ENCODE data around the gene BLACAT1.
A peak's percentile ranks its signal among the peaks of the same experiment; 100 is the strongest.

BLACAT1 gene

DNA sequence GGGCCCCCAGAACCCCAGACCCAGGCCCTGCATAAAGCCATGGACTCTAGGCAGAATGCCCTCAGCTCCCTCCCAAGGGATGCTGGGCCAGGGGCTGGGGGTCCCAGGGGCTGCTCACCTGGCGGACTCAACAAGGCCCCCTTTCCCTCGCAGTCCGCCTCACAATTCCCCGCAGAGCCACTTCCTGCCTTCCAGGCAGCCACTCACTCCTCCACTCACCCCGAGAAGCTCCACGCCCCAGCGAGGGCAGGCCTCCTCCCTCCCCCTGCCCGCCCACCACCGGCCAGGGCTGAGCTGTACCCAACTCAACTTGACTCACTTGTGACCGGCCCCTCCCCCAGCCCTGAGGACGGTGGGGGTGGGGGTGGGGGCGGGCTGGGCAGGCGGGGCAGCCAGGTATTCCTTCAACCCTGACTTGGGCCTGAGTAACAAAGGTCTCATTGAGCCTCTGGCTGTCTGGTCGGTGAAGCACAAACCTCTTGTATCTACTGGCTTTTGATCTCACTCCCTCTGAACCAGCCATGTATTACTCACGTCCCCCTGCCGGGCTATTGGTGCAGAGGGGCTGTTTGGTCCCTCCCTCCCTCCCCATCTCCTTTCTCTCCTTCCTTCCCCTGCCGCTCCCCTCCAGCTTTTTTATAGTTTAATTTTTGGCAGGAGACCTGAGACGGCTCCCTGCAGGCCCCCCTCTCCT, 5.9 kb downstream of the BLACAT1 start:
- no peak for TF ChIP-seq ZC3H10 (CRISPR knock-in tag; IDR thresholded peaks at IDR 0.05)
- no peak for TF ChIP-seq ZNF565 (CRISPR knock-in tag; conservative IDR thresholded peaks at IDR 0.05; ENCODE audit: low read depth)
- TF ChIP-seq CSDC2 (CRISPR knock-in tag; IDR thresholded peaks at IDR 0.05) = no peak
- TF ChIP-seq ESRRG (CRISPR knock-in tag; IDR thresholded peaks at IDR 0.05) = no peak
- no peak for TF ChIP-seq TOX (CRISPR knock-in tag; IDR thresholded peaks at IDR 0.05; ENCODE audit: borderline replicate concordance)
- TF ChIP-seq ZFP3 (CRISPR knock-in tag; IDR thresholded peaks at IDR 0.05) = no peak
- TF ChIP-seq, protein P1, sequence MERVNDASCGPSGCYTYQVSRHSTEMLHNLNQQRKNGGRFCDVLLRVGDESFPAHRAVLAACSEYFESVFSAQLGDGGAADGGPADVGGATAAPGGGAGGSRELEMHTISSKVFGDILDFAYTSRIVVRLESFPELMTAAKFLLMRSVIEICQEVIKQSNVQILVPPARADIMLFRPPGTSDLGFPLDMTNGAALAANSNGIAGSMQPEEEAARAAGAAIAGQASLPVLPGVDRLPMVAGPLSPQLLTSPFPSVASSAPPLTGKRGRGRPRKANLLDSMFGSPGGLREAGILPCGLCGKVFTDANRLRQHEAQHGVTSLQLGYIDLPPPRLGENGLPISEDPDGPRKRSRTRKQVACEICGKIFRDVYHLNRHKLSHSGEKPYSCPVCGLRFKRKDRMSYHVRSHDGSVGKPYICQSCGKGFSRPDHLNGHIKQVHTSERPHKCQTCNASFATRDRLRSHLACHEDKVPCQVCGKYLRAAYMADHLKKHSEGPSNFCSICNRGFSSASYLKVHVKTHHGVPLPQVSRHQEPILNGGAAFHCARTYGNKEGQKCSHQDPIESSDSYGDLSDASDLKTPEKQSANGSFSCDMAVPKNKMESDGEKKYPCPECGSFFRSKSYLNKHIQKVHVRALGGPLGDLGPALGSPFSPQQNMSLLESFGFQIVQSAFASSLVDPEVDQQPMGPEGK (CRISPR knock-in tag; IDR thresholded peaks at IDR 0.05; ENCODE audit: borderline replicate concordance) = no peak
- TF ChIP-seq ZFP30 (CRISPR knock-in tag; IDR thresholded peaks at IDR 0.05) = no peak
- TF ChIP-seq BACH2 (CRISPR knock-in tag; IDR thresholded peaks at IDR 0.05; ENCODE audit: borderline replicate concordance) = no peak
- no peak for TF ChIP-seq RARB (CRISPR knock-in tag; IDR thresholded peaks at IDR 0.05)
- TF ChIP-seq, protein P2, sequence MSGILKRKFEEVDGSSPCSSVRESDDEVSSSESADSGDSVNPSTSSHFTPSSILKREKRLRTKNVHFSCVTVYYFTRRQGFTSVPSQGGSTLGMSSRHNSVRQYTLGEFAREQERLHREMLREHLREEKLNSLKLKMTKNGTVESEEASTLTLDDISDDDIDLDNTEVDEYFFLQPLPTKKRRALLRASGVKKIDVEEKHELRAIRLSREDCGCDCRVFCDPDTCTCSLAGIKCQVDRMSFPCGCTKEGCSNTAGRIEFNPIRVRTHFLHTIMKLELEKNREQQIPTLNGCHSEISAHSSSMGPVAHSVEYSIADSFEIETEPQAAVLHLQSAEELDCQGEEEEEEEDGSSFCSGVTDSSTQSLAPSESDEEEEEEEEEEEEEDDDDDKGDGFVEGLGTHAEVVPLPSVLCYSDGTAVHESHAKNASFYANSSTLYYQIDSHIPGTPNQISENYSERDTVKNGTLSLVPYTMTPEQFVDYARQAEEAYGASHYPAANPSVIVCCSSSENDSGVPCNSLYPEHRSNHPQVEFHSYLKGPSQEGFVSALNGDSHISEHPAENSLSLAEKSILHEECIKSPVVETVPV (CRISPR knock-in tag; IDR thresholded peaks at IDR 0.05) = no peak
- no peak for TF ChIP-seq TCF4 (CRISPR knock-in tag; IDR thresholded peaks at IDR 0.05; ENCODE audit: borderline replicate concordance)
- peak; percentile 17; the same call in 1 of the 3 replicates for ATAC-seq

DNA sequence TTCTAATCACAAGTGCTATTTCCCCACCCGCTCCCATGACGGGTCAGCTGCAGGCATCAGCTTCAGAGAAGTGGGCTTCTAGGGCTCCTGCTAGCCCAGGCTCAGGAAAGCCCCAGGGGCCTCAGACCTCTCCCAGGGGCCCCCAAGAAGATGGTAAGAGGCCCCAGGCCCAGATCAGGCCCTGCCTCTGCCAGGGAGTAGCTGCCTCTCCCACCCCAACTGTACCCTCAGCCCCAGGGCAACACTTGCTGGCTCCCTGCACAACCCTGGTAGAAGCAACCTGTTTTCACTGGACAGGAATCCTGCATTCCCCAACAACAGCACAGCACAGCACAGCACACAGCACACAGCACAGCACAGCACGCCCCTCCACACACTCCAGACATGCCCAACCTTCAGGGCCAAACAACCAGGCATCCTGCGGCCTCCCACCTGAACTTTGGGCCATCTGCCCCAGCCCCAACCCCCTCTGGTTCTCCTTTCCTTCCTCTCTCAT, 6.5 kb downstream of the BLACAT1 start:
- no peak for ATAC-seq
- TF ChIP-seq, protein P3, sequence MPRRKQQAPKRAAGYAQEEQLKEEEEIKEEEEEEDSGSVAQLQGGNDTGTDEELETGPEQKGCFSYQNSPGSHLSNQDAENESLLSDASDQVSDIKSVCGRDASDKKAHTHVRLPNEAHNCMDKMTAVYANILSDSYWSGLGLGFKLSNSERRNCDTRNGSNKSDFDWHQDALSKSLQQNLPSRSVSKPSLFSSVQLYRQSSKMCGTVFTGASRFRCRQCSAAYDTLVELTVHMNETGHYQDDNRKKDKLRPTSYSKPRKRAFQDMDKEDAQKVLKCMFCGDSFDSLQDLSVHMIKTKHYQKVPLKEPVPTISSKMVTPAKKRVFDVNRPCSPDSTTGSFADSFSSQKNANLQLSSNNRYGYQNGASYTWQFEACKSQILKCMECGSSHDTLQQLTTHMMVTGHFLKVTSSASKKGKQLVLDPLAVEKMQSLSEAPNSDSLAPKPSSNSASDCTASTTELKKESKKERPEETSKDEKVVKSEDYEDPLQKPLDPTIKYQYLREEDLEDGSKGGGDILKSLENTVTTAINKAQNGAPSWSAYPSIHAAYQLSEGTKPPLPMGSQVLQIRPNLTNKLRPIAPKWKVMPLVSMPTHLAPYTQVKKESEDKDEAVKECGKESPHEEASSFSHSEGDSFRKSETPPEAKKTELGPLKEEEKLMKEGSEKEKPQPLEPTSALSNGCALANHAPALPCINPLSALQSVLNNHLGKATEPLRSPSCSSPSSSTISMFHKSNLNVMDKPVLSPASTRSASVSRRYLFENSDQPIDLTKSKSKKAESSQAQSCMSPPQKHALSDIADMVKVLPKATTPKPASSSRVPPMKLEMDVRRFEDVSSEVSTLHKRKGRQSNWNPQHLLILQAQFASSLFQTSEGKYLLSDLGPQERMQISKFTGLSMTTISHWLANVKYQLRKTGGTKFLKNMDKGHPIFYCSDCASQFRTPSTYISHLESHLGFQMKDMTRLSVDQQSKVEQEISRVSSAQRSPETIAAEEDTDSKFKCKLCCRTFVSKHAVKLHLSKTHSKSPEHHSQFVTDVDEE (CRISPR knock-in tag; IDR thresholded peaks at IDR 0.05) = no peak

DNA sequence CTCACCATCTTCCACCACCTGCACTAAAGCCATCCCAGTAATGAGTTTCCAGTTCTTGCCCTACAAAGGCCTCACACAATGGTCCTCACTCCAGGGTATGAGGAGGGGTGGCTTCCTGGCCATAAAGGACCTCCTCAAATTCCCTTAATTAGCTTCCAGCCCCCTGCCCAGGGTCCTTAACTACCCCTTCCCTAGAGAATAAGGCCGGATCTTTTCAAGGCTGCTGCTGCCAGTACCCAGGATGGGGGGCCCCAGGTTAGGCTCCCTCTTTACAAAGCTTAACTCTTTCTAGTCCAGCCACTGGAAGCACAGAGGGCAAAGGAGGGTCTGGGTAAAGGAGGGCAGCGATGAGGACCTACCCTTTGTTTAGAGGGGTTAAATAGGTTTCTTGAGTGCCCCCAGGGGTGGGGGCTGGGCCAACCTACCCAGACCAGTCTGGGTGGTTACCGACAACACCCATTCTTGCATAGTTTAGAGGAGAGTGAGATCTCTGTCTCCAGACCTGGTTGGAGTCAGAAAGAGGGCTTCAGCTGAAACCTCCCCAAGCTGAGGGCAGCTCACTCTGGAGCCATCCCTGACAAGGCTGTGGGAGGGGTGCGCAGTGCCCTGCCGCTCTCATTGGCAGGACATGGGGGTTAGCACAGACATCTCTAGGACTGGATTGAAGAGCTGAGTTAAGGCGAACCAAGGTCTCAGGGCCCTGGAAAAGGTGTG, 7.1 kb downstream of the BLACAT1 start:
- TF ChIP-seq RARB (CRISPR knock-in tag; IDR thresholded peaks at IDR 0.05) = no peak
- TF ChIP-seq, protein P4, sequence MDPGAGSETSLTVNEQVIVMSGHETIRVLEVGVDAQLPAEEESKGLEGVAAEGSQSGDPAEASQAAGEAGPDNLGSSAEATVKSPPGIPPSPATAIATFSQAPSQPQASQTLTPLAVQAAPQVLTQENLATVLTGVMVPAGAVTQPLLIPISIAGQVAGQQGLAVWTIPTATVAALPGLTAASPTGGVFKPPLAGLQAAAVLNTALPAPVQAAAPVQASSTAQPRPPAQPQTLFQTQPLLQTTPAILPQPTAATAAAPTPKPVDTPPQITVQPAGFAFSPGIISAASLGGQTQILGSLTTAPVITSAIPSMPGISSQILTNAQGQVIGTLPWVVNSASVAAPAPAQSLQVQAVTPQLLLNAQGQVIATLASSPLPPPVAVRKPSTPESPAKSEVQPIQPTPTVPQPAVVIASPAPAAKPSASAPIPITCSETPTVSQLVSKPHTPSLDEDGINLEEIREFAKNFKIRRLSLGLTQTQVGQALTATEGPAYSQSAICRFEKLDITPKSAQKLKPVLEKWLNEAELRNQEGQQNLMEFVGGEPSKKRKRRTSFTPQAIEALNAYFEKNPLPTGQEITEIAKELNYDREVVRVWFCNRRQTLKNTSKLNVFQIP (CRISPR knock-in tag; IDR thresholded peaks at IDR 0.05; ENCODE audit: borderline replicate concordance, low read depth) = no peak
- TF ChIP-seq ISL1 (CRISPR knock-in tag; IDR thresholded peaks at IDR 0.05) = no peak
- no peak for TF ChIP-seq GLIS3 (CRISPR knock-in tag; IDR thresholded peaks at IDR 0.05)
- TF ChIP-seq, protein P1 (CRISPR knock-in tag; IDR thresholded peaks at IDR 0.05; ENCODE audit: borderline replicate concordance) = no peak
- TF ChIP-seq ESRRG (CRISPR knock-in tag; IDR thresholded peaks at IDR 0.05) = no peak
- no peak for ATAC-seq
